NT2/D1 (cell line): ENCODE data around the gene LRRN4.

Experiments
- YY1 ChIP-seq: IDR thresholded peaks from 2 replicates; pipeline ENCODE4 v1.6.1; 2011; ENCODE audit not compliant: insufficient read length, insufficient read depth
- ZNF274 ChIP-seq: IDR thresholded peaks from 2 replicates; pipeline ENCODE4 v1.6.1; 2011; ENCODE audit warnings: mild to moderate bottlenecking, low read depth, low read length

GRCh38 chr20:6074145-6074561 lies 20.3 kb upstream of the LRRN4 start:
- TF ChIP-seq ZNF274 (no peak), YY1 (no peak)
